Measurements from ENCODE around the gene FOXP2.
"Not testable (repeated sequence)": the region's sequence is repeated elsewhere in the genome, so short reads cannot be mapped to it uniquely, and the experiment has no call there.

Gene FOXP2

DNA sequence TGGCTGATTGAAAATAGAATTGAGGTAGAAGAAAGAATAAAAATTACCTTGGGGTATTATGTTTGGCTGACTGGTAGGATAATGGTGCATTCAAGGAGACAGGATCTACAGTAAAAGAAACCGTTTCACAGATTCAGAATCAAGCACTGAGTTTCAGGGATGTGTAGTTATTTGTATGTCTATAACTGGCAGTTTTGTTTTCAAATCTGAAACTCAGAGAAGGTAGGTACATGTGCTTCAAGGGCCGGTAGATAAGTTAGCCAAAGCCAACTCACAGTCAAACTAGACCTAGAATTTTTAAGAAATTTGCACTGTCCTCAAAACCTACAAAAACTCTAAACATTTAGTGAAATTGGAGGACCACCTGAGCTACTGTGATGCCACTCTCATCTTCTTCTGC lies 191.5 kb downstream of the FOXP2 start:
- H3K4me3 ChIP-seq (ENCODE audit: low read depth in 1 of 2, low read length in 2 of 2): no peak overlapping the region
- TF ChIP-seq, protein P1, sequence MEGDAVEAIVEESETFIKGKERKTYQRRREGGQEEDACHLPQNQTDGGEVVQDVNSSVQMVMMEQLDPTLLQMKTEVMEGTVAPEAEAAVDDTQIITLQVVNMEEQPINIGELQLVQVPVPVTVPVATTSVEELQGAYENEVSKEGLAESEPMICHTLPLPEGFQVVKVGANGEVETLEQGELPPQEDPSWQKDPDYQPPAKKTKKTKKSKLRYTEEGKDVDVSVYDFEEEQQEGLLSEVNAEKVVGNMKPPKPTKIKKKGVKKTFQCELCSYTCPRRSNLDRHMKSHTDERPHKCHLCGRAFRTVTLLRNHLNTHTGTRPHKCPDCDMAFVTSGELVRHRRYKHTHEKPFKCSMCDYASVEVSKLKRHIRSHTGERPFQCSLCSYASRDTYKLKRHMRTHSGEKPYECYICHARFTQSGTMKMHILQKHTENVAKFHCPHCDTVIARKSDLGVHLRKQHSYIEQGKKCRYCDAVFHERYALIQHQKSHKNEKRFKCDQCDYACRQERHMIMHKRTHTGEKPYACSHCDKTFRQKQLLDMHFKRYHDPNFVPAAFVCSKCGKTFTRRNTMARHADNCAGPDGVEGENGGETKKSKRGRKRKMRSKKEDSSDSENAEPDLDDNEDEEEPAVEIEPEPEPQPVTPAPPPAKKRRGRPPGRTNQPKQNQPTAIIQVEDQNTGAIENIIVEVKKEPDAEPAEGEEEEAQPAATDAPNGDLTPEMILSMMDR (IDR thresholded peaks at IDR 0.05; ENCODE audit: borderline replicate concordance, extremely low read depth, low read length, poor library complexity, severe bottlenecking): no peak
- TF ChIP-seq EZH2 (IDR thresholded peaks at IDR 0.05; ENCODE audit: borderline replicate concordance, low read depth, low read length, severe bottlenecking): no peak
- H3K36me3 ChIP-seq (ENCODE audit: insufficient read depth, low read length): no peaks in the 10 kb centered on the region
- H3K27me3 ChIP-seq (ENCODE audit: insufficient read depth, low read length, poor library complexity): no peaks in the 10 kb centered on the region
- H3K9ac ChIP-seq (ENCODE audit: low read depth, low read length): no peak overlapping the region
- H4K20me1 ChIP-seq (ENCODE audit: insufficient read depth, low read length): no peaks in the 10 kb centered on the region
- ATAC-seq (ENCODE audit: insufficient read depth, low read depth) (no peak), DNase-seq (no peak)
- no peaks in the 10 kb centered on the region for H3K4me1 ChIP-seq (ENCODE audit: insufficient read depth, low read length)
- H2AFZ ChIP-seq (ENCODE audit: low read depth, low read length): no peak overlapping the region
- no peak overlapping the region for H3K27ac ChIP-seq (ENCODE audit: low read length)
- H3K79me2 ChIP-seq (ENCODE audit: insufficient read depth, low read length): no peaks in the 10 kb centered on the region
- no peak overlapping the region for H3K4me2 ChIP-seq (ENCODE audit: insufficient read depth, low read length)
- no peaks in the 10 kb centered on the region for H3K9me3 ChIP-seq (ENCODE audit: insufficient read depth, low read length, severe bottlenecking)

DNA sequence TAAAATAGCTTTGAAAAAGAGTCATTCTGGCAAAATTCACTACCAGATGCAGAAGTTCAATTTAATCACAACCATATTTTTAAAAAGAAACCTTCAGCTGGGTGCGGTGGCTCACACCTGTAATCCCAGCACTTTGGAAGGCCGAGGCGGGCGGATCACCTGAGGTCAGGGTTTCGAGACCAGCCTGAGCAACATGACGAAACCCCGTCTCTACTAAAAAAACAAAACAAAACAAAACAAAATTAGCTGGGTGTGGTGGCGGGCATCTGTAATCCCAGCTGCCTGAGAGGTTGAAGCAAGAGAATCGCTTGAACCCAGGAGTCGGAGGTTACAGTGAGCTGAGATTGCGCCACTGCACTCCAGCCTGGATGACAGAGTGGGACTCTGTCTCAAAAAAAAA lies 194.2 kb downstream of the FOXP2 start:
- H3K27me3 ChIP-seq (ENCODE audit: insufficient read depth, low read length, poor library complexity); H3K27ac ChIP-seq (ENCODE audit: low read length); ATAC-seq (ENCODE audit: insufficient read depth, low read depth): not testable (repeated sequence)

DNA sequence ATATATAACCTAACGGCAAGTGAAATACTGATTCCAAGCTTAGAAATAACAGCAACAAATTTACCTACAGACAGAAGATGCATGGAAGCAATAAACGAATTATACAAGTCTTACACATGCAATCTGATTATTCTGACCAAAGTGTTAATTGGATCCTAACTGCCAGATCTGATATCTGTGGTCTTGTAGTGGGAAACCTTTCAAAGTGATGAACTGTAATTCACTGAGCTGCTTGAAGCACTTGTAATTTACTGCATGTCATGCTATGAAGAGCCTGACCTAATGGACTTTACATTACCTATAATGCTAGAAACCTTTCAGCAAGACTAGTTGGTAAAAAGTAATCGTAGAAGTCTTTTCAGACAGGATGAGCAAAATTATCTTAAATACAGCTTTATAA lies 205.6 kb downstream of the FOXP2 start:
- no peaks in the 10 kb centered on the region for H3K27me3 ChIP-seq (ENCODE audit: insufficient read depth, low read length, poor library complexity)
- DNase-seq (no peak), ATAC-seq (ENCODE audit: insufficient read depth, low read depth) (no peak)
- no peak overlapping the region for H3K4me2 ChIP-seq (ENCODE audit: insufficient read depth, low read length)
- no peaks in the 10 kb centered on the region for H3K9me3 ChIP-seq (ENCODE audit: insufficient read depth, low read length, severe bottlenecking)
- H3K4me1 ChIP-seq (ENCODE audit: insufficient read depth, low read length): no peaks in the 10 kb centered on the region
- H3K4me3 ChIP-seq (ENCODE audit: low read depth in 1 of 2, low read length in 2 of 2): no peak overlapping the region
- no peak overlapping the region for H2AFZ ChIP-seq (ENCODE audit: low read depth, low read length)
- no peak overlapping the region for H3K27ac ChIP-seq (ENCODE audit: low read length)
- no peak overlapping the region for H3K9ac ChIP-seq (ENCODE audit: low read depth, low read length)
- no peaks in the 10 kb centered on the region for H3K36me3 ChIP-seq (ENCODE audit: insufficient read depth, low read length)
- H4K20me1 ChIP-seq (ENCODE audit: insufficient read depth, low read length): no peaks in the 10 kb centered on the region
- H3K79me2 ChIP-seq (ENCODE audit: insufficient read depth, low read length): no peaks in the 10 kb centered on the region
- no peak for TF ChIP-seq EZH2 (IDR thresholded peaks at IDR 0.05; ENCODE audit: borderline replicate concordance, low read depth, low read length, severe bottlenecking)
- TF ChIP-seq, protein P1 (IDR thresholded peaks at IDR 0.05; ENCODE audit: borderline replicate concordance, extremely low read depth, low read length, poor library complexity, severe bottlenecking): no peak

More for the DNA sequence above, 194.2 kb downstream of the FOXP2 start:
- H3K36me3 ChIP-seq (ENCODE audit: insufficient read depth, low read length); H3K9me3 ChIP-seq (ENCODE audit: insufficient read depth, low read length, severe bottlenecking); H3K4me1 ChIP-seq (ENCODE audit: insufficient read depth, low read length); H4K20me1 ChIP-seq (ENCODE audit: insufficient read depth, low read length); H2AFZ ChIP-seq (ENCODE audit: low read depth, low read length); H3K9ac ChIP-seq (ENCODE audit: low read depth, low read length); DNase-seq; H3K4me3 ChIP-seq (ENCODE audit: low read depth in 1 of 2, low read length in 2 of 2); H3K4me2 ChIP-seq (ENCODE audit: insufficient read depth, low read length); H3K79me2 ChIP-seq (ENCODE audit: insufficient read depth, low read length): not testable (repeated sequence)

DNA sequence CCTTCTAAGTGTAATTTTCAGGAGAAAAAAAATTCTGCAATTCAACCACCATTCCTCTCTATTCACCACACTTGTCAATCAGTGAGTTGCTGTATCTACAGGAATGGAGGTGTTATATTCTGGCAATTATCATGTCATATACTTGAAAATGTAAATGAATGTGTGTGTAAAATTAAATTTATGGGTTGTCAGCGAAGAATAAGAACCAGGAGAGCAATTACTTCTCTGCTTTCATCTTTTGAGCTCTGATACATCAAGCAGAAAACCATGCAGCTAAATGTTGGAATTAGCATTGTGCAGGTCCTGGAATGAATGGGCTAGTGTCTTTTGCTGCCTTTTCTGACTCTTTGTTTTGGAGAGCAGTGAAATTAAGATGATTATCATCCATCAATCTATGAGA lies 207.6 kb downstream of the FOXP2 start:
- Histone ChIP-seq H3K9me3 (ENCODE audit: insufficient read depth, low read length, severe bottlenecking) (no peaks in the 10 kb centered on the region), H3K79me2 (ENCODE audit: insufficient read depth, low read length) (no peaks in the 10 kb centered on the region), H3K4me3 (ENCODE audit: low read depth in 1 of 2, low read length in 2 of 2) (no peak overlapping the region), H3K4me2 (ENCODE audit: insufficient read depth, low read length) (no peak overlapping the region), H3K4me1 (ENCODE audit: insufficient read depth, low read length) (no peaks in the 10 kb centered on the region), H3K27me3 (ENCODE audit: insufficient read depth, low read length, poor library complexity) (no peaks in the 10 kb centered on the region), H3K9ac (ENCODE audit: low read depth, low read length) (no peak overlapping the region), H3K27ac (ENCODE audit: low read length) (no peak overlapping the region), H4K20me1 (ENCODE audit: insufficient read depth, low read length) (no peaks in the 10 kb centered on the region), H3K36me3 (ENCODE audit: insufficient read depth, low read length) (no peaks in the 10 kb centered on the region), H2AFZ (ENCODE audit: low read depth, low read length) (no peak overlapping the region)
- ATAC-seq (ENCODE audit: insufficient read depth, low read depth) (no peak), DNase-seq (no peak)
- no peak for TF ChIP-seq EZH2 (IDR thresholded peaks at IDR 0.05; ENCODE audit: borderline replicate concordance, low read depth, low read length, severe bottlenecking)
- TF ChIP-seq, protein P1 (IDR thresholded peaks at IDR 0.05; ENCODE audit: borderline replicate concordance, extremely low read depth, low read length, poor library complexity, severe bottlenecking): no peak
